ENCODE results near the gene PIP5K1B.

Gene PIP5K1B

DNA sequence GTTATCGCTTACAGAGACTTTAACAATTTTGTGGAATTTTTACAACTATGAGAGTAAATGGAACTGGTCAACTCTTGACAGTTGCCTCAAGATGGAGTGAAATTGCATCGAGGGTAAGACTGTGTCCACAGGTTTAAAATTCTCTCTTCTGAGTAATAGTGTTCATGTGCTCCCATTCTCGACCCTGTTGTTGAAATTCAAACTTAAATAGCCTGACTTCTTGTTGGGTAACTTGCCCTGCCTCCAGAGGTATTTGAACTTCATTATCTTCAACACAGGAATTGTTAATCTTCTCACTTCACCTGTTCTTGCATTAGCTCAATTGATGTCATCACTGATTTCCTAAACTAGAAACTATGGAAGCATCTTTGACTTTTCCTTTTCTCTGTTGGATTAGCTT is 77.5 kb downstream of the PIP5K1B start:
- no peak overlapping the region for H2AFZ ChIP-seq (ENCODE audit: low read length)
- peaks cover 38% of the 10 kb centered on the region for H4K20me1 ChIP-seq (ENCODE audit: insufficient read depth, low read length, poor library complexity, severe bottlenecking)
- peak overlapping the region; percentile 100 for H3K4me3 ChIP-seq (ENCODE audit: low read length, poor library complexity, severe bottlenecking)
- peak overlapping the region; percentile 91 for H3K4me2 ChIP-seq (ENCODE audit: low read depth, low read length, poor library complexity, severe bottlenecking)
- TF ChIP-seq, protein P1, sequence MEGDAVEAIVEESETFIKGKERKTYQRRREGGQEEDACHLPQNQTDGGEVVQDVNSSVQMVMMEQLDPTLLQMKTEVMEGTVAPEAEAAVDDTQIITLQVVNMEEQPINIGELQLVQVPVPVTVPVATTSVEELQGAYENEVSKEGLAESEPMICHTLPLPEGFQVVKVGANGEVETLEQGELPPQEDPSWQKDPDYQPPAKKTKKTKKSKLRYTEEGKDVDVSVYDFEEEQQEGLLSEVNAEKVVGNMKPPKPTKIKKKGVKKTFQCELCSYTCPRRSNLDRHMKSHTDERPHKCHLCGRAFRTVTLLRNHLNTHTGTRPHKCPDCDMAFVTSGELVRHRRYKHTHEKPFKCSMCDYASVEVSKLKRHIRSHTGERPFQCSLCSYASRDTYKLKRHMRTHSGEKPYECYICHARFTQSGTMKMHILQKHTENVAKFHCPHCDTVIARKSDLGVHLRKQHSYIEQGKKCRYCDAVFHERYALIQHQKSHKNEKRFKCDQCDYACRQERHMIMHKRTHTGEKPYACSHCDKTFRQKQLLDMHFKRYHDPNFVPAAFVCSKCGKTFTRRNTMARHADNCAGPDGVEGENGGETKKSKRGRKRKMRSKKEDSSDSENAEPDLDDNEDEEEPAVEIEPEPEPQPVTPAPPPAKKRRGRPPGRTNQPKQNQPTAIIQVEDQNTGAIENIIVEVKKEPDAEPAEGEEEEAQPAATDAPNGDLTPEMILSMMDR (conservative IDR thresholded peaks at IDR 0.05; ENCODE audit: low read length): no peak
- no peak for TF ChIP-seq EZH2phosphoT487 (IDR thresholded peaks at IDR 0.05; ENCODE audit: borderline replicate concordance)
- peaks cover 67% of the 10 kb centered on the region for H3K4me1 ChIP-seq (ENCODE audit: insufficient read depth, low read length, poor library complexity, severe bottlenecking)
- H3F3A ChIP-seq (ENCODE audit: low read depth): no peaks in the 10 kb centered on the region
- no peaks in the 10 kb centered on the region for H3K36me3 ChIP-seq (ENCODE audit: insufficient read depth, low read length)
- no peaks in the 10 kb centered on the region for H3K9me3 ChIP-seq (ENCODE audit: insufficient read depth, low read depth, low read length)
- peaks cover 61% of the 10 kb centered on the region for H3K79me2 ChIP-seq (ENCODE audit: insufficient read depth, low read length)
- H3K9me2 ChIP-seq (replicated peaks; ENCODE audit: low read depth, low read length): no peaks in the 10 kb centered on the region
- H3K27me3 ChIP-seq (ENCODE audit: insufficient read depth, low read length, poor library complexity, severe bottlenecking): no peaks in the 10 kb centered on the region
- H3K9ac ChIP-seq (ENCODE audit: low read depth, low read length, poor library complexity, severe bottlenecking): peak overlapping the region; percentile 99

DNA sequence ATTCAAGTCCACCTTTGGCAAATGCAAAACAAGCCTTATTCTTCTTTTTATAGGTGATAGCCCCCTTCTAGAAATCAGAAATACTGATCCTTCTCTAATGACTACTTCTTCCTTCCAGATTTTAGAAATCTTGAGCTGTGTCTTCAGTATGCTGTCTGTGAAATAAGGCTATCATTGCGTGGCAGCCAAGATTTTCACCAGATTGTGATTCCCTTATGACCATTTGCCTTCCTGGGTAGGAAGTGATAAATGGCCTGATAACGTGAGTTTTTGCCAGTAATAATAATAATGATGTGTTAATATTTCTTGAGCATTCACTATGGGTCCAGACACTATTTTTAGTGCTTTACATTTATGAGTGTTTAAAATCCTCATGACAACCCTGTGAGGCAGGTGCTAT is 80.9 kb downstream of the PIP5K1B start:
- H3K9ac ChIP-seq (ENCODE audit: low read depth, low read length, poor library complexity, severe bottlenecking): no peak overlapping the region
- no peaks in the 10 kb centered on the region for H3F3A ChIP-seq (ENCODE audit: low read depth)
- no peak overlapping the region for H3K4me3 ChIP-seq (ENCODE audit: low read length, poor library complexity, severe bottlenecking)
- no peak for TF ChIP-seq EZH2phosphoT487 (IDR thresholded peaks at IDR 0.05; ENCODE audit: borderline replicate concordance)
- TF ChIP-seq, protein P1 (conservative IDR thresholded peaks at IDR 0.05; ENCODE audit: low read length): no peak
- H3K9me2 ChIP-seq (replicated peaks; ENCODE audit: low read depth, low read length): no peaks in the 10 kb centered on the region
- H3K4me2 ChIP-seq (ENCODE audit: low read depth, low read length, poor library complexity, severe bottlenecking): peak overlapping the region; percentile 91
- H3K9me3 ChIP-seq (ENCODE audit: insufficient read depth, low read depth, low read length): no peaks in the 10 kb centered on the region
- H3K4me1 ChIP-seq (ENCODE audit: insufficient read depth, low read length, poor library complexity, severe bottlenecking): peaks cover 48% of the 10 kb centered on the region
- peaks cover 43% of the 10 kb centered on the region for H3K79me2 ChIP-seq (ENCODE audit: insufficient read depth, low read length)
- peaks cover 30% of the 10 kb centered on the region for H4K20me1 ChIP-seq (ENCODE audit: insufficient read depth, low read length, poor library complexity, severe bottlenecking)
- no peaks in the 10 kb centered on the region for H3K36me3 ChIP-seq (ENCODE audit: insufficient read depth, low read length)
- H3K27me3 ChIP-seq (ENCODE audit: insufficient read depth, low read length, poor library complexity, severe bottlenecking): no peaks in the 10 kb centered on the region
- H2AFZ ChIP-seq (ENCODE audit: low read length): no peak overlapping the region

DNA sequence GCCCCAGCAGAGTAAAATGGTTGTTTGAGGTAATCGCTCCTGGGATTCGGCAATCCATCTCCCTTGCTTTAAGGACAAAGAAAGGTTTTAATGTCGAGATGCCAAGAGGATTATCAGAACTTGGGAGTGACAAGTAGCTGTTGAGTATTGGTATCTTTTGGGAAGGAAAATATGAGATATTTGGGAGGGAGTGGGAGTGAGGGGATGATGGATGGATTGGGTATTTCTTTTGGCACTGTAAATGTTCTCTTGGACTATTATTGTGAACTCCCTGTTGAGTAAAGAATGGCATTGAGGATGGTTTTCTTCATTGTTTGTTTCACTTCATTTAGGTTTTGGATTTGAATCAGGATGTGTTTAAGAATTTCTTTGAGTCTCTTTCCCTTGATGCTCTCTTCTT is 86.1 kb downstream of the PIP5K1B start:
- no peaks in the 10 kb centered on the region for H3F3A ChIP-seq (ENCODE audit: low read depth)

More for the DNA sequence above, 86.1 kb downstream of the PIP5K1B start:
- H2AFZ ChIP-seq (ENCODE audit: low read length): no peak overlapping the region
- no peak overlapping the region for H3K4me3 ChIP-seq (ENCODE audit: low read length, poor library complexity, severe bottlenecking)
- H3K79me2 ChIP-seq (ENCODE audit: insufficient read depth, low read length): no peaks in the 10 kb centered on the region
- H3K9me3 ChIP-seq (ENCODE audit: insufficient read depth, low read depth, low read length): no peaks in the 10 kb centered on the region
- H3K36me3 ChIP-seq (ENCODE audit: insufficient read depth, low read length): no peaks in the 10 kb centered on the region
- H3K9me2 ChIP-seq (replicated peaks; ENCODE audit: low read depth, low read length): no peaks in the 10 kb centered on the region
- no peak overlapping the region for H3K4me2 ChIP-seq (ENCODE audit: low read depth, low read length, poor library complexity, severe bottlenecking)
- TF ChIP-seq EZH2phosphoT487 (IDR thresholded peaks at IDR 0.05; ENCODE audit: borderline replicate concordance): no peak
- TF ChIP-seq, protein P1 (conservative IDR thresholded peaks at IDR 0.05; ENCODE audit: low read length): no peak
- H3K9ac ChIP-seq (ENCODE audit: low read depth, low read length, poor library complexity, severe bottlenecking): no peak overlapping the region
- peaks cover 9% of the 10 kb centered on the region for H3K4me1 ChIP-seq (ENCODE audit: insufficient read depth, low read length, poor library complexity, severe bottlenecking)
- H4K20me1 ChIP-seq (ENCODE audit: insufficient read depth, low read length, poor library complexity, severe bottlenecking): no peaks in the 10 kb centered on the region
- H3K27me3 ChIP-seq (ENCODE audit: insufficient read depth, low read length, poor library complexity, severe bottlenecking): no peaks in the 10 kb centered on the region

Data from Loucy (cell line).